ENCODE measurements around the gene TMEM87A.

TMEM87A gene

GRCh38 chr15:42203891-42204290 is 69.3 kb downstream of the TMEM87A start:
- DNase-seq = no peak

- DNase-seq = no peak
Observed at GRCh38 chr15:42202653-42203052, 70.6 kb downstream of the TMEM87A start.

- no peak for DNase-seq
Observed at GRCh38 chr15:42201801-42202200, 71.4 kb downstream of the TMEM87A start.

GRCh38 chr15:42199126-42199525 is 74.1 kb downstream of the TMEM87A start:
- no peak for DNase-seq

GRCh38 chr15:42198516-42198915 is 74.7 kb downstream of the TMEM87A start:
- DNase-seq = no peak

GRCh38 chr15:42194513-42194912 is 78.7 kb downstream of the TMEM87A start:
- no peak for DNase-seq

- DNase-seq = no peak
Observed at GRCh38 chr15:42193383-42193782, 79.8 kb downstream of the TMEM87A start.

- DNase-seq = no peak
Observed at GRCh38 chr15:42191610-42192346, 81.5 kb downstream of the TMEM87A start.

- DNase-seq = no peak
Observed at GRCh38 chr15:42190370-42190769, 82.9 kb downstream of the TMEM87A start.

GRCh38 chr15:42185801-42186200 is 87.4 kb downstream of the TMEM87A start:
- no peak for DNase-seq

GRCh38 chr15:42184736-42185135 is 88.5 kb downstream of the TMEM87A start:
- DNase-seq = no peak

GRCh38 chr15:42184296-42184695 is 88.9 kb downstream of the TMEM87A start:
- no peak for DNase-seq

GRCh38 chr15:42182961-42183360 is 90.3 kb downstream of the TMEM87A start:
- no peak for DNase-seq

GRCh38 chr15:42182328-42182886 is 90.8 kb downstream of the TMEM87A start:
- no peak for DNase-seq

- no peak for DNase-seq
Observed at GRCh38 chr15:42178056-42178455, 95.2 kb downstream of the TMEM87A start.

GRCh38 chr15:42175671-42176070 is 97.6 kb downstream of the TMEM87A start:
- no peak for DNase-seq

- no peak for DNase-seq
Observed at GRCh38 chr15:42172475-42172874, 100.8 kb downstream of the TMEM87A start.

- DNase-seq = no peak
Observed at GRCh38 chr15:42171795-42172194, 101.4 kb downstream of the TMEM87A start.

GRCh38 chr15:42171122-42171521 is 102.1 kb downstream of the TMEM87A start:
- no peak for DNase-seq

GRCh38 chr15:42166225-42166940 is 106.8 kb downstream of the TMEM87A start:
- no peak for DNase-seq

- DNase-seq = no peak
Observed at GRCh38 chr15:42165106-42165505, 108.1 kb downstream of the TMEM87A start.

- DNase-seq = no peak
Observed at GRCh38 chr15:42163947-42164550, 109.2 kb downstream of the TMEM87A start.

- DNase-seq = no peak
Observed at GRCh38 chr15:42163291-42163690, 109.9 kb downstream of the TMEM87A start.
